GM21390 (cell line): ENCODE results near the gene MIEF2.

Experiments used
- ATAC-seq: cut with Tn5 transposase; IDR thresholded peaks from one replicate; pipeline ENCODE4 v1.9.1; 2021; ENCODE audit not compliant: unreplicated experiment

Gene MIEF2

DNA sequence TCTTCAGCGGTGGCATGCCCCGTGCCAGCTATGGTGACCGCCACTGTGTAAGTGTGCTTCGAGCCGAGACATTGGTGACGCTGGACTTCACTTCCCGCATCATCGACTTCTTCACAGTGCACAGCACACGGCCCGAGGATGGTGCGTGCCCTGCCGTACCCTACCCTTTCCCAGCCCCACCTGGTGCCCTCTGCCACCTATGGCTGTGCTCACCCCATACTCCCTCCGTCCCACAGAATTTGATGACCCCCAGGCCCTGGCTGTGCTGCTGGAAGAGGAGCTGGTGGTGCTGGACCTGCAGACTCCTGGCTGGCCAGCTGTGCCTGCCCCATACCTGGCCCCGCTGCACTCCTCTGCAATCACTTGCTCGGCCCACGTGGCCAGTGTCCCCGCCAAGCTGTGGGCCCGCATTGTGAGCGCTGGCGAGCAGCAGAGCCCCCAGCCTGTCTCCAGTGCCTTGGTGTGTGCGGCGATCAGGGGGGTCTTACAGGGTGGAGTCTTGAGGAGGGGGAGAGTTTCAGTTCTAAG lies 25.5 kb upstream of the MIEF2 start:
- no peak for ATAC-seq

DNA sequence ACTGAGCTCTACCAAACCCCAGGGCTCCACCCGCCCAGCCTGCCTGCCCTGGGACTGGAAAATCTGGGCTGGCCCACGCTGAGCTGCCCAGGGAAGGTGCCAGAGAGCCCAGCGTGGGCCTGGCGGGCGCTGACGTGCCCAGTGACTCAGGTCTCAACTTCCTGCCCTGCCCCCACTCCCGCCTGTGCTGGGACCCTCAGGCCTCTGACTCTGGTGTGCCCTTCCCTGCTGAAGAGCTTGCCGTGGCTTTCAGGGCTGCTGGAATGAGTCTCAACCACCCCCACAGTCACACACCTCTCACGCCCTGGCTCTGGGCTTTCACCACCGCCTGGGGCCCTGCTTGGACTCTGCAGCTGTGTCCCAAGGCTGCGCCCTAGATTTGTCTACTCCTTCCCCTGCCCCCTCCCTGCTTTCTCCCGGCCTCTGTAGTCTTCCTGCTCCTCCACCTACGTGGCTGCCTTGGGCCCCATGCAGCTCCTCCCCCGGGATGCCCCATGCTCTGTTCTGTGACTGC lies 24.7 kb upstream of the MIEF2 start:
- ATAC-seq, result no peak

DNA sequence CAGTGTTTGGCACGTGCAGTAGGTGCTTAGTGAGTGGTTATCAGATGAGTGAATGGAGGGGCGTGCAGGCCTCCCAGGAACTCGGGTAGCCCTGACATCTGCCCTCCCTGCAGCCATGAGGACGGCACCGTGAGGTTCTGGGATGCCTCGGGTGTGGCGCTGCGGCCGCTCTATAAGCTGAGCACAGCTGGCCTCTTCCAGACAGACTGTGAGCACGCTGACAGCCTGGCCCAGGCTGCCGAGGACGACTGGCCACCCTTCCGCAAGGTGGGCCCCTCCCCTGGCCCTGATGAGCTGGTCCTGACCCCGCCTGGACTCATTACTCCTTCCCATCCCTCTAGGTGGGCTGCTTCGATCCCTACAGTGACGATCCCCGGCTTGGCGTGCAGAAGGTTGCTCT lies 24.0 kb upstream of the MIEF2 start:
- no peak for ATAC-seq

DNA sequence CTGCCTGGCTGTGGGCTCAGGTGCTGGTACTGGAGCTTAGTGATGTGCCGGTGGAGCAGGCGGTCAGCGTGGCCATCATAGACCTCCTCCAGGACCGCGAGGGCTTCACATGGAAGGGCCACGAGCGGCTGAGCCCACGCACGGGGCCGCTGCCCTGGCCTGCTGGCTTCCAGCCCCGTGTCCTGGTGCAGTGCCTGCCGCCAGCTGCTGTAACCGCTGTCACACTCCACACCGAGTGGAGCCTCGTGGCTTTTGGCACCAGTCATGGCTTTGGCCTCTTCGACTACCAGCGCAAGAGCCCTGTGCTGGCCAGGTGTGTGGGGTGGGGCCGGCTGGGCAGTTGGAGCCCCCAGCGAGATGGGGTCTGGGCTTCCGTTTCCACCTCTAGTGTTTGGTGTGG lies 23.0 kb upstream of the MIEF2 start:
- ATAC-seq, result no peak

DNA sequence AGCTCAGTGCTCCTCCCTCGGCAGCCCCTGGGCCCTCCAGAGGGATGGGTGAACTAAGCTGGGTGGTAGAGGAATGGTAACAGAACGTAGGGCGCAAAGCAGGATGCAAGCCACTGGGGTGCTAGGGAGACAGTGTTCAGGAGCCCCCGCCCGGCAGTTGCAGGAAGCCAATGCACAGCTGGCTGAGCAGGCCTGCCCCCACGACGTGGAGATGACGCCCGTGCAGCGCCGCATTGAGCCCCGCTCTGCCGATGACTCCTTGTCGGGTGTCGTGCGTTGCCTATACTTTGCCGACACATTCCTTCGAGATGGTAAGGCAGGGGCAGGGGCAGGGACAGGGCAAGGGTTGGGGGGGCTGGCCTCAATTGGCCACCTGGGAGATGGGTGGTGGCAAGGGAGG lies 22.2 kb upstream of the MIEF2 start:
- no peak for ATAC-seq

DNA sequence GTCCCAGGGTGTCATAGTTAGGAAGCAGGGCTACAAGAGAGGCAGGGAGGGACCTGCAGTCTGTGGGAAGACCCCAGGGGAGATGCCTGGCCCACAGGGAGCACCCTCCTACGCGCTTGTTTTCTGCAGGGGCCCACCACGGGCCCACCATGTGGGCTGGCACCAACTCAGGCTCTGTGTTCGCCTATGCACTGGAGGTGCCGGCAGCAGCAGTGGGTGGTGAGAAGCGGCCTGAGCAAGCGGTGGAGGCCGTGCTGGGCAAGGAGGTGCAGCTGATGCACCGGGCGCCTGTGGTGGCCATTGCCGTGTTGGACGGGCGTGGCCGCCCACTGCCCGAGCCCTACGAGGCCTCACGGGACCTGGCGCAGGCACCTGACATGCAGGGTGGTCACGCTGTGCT lies 20.0 kb upstream of the MIEF2 start:
- no peak for ATAC-seq

DNA sequence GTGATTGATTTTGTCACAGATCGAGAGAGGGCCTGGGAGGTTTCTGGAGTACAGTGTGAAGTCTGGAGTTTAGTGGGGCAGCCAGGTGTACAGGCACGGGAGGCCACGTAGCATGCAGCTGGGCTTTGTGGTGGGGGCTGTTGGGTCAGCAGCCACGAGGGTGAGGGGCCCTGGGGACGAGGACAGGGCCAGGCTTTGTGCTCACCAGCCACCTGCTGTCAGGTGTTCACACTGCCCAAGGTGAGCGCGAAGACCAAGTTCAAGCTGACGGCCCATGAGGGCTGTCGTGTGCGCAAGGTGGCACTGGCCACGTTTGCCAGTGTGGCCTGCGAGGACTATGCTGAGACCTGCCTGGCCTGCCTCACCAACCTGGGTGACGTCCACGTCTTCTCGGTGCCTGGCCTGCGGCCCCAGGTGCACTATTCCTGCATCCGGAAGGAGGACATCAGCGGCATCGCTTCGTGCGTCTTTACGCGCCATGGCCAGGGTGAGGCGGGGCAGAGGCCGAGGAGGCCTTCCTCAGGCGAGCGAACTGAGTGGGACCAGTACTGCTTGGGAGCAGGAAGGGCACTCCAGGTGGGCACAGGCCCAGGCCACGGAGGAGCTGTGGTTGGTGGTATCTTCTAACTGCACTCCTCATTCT lies 19.1 kb upstream of the MIEF2 start:
- no peak for ATAC-seq

DNA sequence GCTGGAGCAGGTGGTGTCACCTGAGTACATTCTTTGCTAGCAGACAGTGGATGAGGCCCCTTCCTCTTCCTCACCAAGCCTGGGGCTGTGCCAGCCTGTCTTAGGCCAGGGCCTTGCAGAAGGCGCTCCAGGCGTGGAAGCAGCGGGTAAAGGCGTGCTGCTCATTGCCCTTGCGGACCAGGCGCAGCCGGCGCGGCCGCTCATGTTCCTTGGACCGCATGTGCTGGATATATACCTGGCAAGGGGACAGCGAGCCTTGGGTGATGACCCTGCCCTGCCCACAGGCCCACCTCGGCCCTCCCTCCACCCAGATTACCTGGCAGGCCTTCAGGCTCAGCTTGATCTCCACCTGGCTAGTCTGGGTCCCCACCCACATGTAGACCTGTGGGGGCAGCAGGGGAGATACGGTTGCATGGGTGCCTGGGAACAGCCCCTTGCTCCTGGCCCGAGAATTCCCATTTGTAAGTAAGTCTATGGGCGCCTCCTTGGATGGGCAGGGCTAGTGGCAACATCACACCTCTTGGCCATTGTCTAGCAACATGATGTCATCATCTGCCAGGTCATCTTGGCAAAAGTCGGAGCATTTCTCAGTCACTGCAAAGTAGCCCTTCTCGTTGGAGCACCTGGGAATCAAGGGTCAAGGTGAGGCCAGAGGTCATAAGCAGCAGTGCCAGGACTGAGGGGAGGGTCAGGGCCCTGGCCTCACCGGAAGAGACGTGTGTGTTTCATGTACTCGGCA lies 15.3 kb upstream of the MIEF2 start:
- ATAC-seq, result no peak

DNA sequence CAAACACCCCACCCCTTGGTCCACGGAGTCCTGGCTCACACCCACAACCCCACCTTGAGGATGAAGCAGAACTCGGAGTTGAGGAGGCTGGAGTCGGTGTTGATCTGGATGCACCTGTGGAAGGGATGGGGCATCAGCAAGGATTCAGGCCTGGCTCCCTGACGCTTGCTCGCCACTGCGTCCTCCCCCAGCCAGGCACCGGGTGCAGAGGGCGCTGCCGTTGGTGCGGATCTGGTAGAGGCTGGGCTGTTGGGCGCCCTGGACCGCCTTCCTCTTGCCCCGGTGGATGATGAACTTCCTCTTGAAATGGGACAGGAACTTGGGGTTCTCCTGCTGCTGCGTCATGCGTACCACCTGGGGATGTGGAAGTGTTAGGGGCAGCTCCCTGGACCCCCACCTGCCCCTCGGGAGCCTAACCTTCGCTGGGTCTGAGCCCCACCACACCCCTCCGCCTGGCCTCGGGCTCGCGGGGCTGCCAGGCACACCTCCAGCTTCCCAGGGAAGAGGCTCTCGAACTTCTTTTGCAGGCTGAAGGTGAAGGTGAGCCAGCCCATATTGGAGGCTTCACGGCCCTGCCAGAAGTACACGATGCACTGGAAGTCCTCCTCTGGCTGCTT lies 14.2 kb upstream of the MIEF2 start:
- ATAC-seq, result no peak

DNA sequence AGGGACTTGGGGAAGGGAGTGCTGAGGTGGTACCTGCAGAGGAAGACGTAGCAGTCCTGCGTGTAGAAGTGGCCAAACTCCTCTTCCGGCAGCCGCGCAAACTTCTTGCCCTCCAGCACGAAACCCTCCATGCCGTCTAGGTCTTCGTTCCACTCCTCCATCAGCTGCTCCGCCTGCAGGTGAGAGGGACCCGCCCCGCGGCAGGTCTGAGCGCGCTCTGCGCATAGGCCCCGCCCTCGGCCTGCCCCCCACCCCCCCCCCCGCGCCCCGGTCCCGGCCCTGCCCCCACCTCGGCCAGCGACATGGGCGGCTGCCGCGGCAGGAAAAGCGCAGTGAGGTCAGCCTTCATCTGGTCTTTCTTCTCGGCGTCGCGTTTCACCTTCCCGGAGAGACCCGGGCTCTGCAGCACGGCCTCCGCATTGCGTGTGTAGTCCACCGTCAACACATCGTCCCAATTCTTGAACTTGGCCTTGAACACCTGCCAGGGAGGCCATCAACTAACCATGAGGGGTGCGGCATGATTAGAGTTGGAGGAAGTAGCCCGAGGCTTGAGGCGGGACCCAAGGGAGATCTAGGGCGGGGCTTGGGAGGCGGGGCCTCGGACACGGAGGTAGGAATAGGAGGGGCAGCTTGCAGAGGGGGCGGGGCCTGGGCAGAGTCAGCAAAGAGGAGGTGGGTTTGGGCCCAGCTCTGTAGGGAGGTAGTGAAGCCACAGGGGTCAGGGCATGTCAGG lies 13.4 kb upstream of the MIEF2 start:
- no peak for ATAC-seq

DNA sequence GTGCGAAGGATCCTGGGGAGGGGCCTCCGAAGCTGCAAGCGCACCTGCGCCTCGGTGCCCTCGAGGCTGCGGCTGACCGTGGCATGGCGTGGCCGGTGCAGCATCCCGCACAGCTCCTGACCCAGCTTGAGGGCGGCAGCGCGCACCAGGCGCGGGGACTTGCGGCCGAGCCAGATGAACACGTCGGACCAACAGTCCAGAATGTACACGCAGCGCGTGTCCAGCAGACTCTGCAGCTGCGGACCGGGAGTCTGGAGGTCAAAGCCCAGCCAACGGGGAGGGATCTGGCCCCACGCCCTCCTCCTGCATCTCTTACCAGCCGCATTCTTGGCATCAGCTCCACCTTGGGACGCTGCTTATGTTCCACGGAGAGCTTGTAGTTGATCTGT lies 12.9 kb upstream of the MIEF2 start:
- ATAC-seq, result no peak

DNA sequence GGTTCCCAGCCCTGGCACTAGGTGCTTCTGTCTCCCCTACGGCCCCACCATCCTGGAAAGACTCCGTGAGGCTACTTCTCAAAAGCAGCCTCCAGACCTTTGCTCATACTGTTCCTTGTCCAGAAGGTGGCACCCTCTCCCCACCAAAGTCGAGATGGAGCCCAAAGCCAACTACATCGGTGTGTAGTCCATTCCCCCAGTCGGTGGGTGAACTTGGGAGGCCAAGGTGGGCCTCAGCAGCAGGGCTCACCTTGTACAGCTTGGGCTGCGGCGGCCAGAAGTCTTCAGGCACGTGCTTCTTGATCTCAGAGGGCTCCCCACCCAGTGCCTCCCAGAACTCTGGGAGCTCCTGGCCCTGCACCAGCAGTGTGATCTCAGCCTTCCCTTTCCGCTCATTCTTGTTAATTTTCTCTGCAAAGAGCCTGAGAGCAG lies 12.1 kb upstream of the MIEF2 start:
- no peak for ATAC-seq

DNA sequence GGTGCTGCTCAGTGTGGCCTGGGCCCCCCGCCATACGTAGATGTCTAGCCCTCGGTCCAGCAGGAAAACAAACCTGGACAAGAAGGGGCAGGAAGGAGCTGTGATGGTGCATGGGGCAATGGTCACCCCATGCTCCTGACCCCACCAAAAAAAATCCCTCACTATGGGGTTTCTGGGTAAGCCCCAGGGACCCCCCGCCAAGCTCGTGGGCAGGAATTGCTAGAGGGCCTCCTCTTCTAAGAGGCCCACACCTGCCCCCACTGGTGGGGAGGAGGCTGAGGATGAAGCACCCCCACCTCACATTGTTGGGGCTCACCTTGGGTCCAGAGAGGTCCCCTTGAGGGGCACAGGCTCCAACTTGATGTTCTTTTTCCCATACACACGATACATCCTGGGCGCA lies 11.7 kb upstream of the MIEF2 start:
- ATAC-seq, result no peak

DNA sequence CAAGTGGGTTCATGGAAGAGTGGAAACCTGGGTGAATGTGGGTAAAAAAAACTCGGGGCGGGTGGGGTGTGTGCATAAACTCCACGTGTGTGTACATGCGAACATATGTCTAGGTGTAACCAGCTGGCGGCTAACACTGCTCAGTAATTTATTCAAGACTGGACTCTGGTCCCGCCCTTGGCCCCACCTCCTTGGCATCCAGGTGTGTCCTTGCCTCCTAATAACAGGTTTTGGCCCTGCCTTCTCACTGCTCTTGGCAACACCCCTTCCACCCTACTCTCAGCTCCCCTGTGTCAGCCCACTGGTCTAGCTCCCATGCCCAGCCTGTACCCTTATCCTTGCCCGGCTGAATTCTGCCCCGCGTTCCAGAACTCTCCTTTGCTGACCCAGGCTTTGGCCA lies 10.2 kb upstream of the MIEF2 start:
- ATAC-seq, result no peak

DNA sequence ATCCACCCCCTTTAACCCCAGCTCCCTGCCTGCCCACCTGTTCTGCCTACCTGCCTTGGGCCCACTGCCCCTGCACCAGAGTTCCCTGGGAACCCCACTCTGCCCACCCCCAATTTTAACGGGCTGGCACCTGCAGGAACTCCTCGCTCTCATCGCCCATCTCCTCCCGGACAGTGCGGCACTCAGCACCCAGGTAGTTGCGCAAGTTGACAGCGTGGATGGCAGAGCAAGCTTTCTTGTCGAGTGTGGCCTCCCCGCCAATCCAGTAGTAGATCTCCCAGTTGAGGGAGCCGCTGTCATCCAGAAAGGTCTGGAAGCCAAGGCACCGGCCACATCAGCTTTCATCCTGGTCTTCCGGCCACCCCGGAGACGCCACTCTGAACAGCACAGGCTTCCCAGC lies 9.8 kb upstream of the MIEF2 start:
- no peak for ATAC-seq

DNA sequence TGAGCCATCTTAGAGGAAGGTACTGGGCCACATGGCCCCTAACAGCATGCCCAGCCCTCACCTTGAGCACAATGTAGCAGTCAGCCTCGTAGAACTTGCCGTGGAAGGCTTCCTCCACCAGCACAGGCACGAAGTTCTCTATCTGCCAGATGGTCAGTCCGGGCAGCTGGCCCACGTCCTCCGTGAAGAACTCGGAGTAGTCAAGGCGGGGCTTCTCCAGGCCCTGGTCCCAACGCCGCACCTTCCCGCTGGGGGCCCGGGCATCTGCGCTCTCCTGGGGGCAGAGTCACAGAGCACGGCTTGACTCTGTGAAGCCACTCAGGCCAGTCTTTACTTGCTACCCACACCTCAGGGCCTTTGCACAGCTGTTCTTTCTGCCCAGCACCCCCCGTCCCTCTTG lies 9.3 kb upstream of the MIEF2 start:
- no peak for ATAC-seq

DNA sequence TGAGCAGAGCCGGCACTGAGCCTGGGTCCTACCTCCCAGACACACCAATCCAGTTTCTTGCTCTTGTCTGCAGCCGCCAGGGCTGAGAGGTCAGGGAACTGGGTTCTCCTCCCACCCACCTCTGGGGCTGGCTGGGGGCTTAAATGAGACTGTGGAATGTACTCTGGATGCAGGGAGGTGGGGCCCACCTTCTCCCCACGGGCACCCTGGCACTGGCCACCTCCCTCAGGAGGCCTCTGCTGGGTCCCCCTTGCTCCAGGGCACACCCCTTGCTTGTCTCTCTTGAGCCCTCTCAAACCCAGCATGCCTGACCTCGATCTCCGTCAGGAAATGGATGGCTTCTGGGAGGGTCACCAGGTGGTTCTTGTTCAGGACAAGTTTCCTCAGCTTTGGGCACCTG lies 8.3 kb upstream of the MIEF2 start:
- no peak for ATAC-seq

DNA sequence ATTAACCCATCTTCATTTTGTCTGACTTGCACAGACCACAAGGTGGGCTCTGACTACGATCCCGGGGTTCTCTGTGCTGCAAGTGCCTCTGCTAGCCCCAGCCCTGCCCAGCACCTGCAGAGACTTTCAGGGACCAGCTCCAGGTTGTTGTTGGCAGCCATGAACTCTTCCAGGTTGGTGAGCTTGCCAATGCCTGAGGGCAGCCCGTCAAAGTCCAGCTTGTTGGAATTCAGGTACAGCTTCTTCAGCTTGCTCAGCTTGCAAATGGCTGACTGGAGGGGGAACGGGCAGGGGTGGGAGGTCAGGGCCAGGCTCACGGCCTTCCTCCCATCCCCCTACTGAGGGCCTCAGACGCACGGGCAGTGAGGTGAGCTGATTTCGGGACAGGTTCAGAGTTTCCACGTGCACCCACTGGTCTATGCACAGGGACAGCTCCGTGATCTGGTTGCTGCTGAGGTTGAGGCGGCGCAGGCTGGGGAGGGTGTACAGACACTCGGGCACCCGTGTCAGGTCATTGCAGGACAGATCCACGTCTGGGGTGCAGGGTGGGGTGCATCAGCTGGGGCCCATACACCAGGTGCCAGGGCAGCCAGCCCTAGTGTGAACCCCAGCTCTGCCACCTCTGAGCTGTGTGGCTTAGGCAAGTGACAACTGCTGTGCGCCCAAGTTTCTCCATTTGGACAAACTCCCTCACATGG lies 7.1 kb upstream of the MIEF2 start:
- no peak for ATAC-seq

DNA sequence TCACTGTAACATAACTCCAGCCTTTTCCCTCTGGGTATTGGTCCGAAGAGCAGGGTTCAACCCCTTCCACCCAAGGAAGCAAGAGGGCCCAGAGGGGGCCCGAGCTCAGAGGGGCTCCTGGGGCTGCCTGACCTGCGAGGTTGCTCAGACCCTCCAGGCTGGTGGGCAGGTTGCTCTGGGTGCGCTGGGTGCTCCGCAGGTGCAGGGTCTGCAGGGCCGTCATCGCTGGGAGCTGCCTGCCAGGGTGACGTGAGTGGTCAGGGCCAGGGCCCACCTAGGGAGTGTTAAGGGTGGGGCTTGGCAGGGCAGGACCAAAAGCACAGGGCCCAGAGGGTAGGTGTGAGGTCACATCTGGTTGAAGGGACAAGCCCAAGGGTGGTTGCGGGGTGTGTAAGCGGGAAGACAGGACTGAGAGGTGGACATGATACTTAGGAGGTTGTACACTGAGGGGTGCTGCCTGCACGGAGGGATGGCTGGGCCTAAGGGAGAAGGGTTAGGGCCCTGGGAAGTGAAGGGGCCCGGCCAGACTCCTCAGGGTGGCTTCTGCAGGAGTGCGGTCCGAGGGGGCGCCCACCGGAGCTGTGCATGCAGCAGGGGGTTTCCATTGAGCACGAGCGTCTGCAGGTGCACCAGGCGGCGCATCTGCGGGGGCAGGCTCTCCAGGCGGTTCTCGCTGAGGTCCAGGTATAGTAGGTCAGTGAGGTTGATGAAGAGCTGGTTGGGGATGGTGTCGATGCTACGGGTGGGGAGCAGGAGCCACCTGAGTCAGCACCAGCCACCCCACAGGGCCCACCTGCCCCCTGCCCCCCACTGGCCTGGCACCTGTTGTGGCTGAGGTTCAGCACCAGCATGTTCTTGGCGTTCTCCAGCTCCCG lies 6.3 kb upstream of the MIEF2 start:
- no peak for ATAC-seq
